Thyroid gland (tissue), 4 donors: Measurements from ENCODE around the gene BMP2K.

Experiments
- POLR2A ChIP-seq, 2 donors: fragments of 450-650 bp; IDR thresholded peaks; one replicate each; pipeline ENCODE4 v1.6.1; 2017; ENCODE audit warnings: antibody characterized with exemption in 2 of 2, mild to moderate bottlenecking in 2 of 2, moderate library complexity in 1 of 2
- TF ChIP-seq, protein P1 (sequence below), 6 experiments: fragments of 200-600 bp in 3 of 6; fragments of 450-650 bp in 3 of 6; sonication (generic) in 3 of 6; IDR thresholded peaks; one replicate each; pipeline ENCODE4 v1.5.1; 2016 to 2019; ENCODE audit warnings: antibody characterized with exemption in 6 of 6, mild to moderate bottlenecking in 2 of 6, inconsistent platforms in 1 of 6, moderate library complexity in 1 of 6

DNA sequence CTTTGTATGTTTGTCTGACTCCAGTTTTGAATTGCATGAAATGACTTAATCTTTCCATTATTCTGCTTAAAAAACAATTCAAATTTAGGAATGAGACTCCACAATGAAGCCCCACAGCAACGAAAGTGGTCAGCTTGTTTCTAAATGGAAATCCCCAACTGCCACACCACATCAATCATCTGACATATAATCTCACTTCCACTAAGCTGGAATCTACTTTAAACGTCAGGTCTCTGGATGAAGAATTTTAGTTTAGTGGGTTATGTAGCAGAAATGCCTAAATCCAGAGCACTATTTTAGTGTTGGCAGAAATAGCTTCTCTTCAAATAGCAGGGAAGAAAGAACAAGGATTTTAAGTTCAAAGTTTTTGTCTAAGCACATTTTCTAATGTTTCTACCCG lies 1.7 kb upstream of the BMP2K start:
- TF ChIP-seq, protein P1, sequence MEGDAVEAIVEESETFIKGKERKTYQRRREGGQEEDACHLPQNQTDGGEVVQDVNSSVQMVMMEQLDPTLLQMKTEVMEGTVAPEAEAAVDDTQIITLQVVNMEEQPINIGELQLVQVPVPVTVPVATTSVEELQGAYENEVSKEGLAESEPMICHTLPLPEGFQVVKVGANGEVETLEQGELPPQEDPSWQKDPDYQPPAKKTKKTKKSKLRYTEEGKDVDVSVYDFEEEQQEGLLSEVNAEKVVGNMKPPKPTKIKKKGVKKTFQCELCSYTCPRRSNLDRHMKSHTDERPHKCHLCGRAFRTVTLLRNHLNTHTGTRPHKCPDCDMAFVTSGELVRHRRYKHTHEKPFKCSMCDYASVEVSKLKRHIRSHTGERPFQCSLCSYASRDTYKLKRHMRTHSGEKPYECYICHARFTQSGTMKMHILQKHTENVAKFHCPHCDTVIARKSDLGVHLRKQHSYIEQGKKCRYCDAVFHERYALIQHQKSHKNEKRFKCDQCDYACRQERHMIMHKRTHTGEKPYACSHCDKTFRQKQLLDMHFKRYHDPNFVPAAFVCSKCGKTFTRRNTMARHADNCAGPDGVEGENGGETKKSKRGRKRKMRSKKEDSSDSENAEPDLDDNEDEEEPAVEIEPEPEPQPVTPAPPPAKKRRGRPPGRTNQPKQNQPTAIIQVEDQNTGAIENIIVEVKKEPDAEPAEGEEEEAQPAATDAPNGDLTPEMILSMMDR (IDR thresholded peaks at IDR 0.05): no peak
- TF ChIP-seq POLR2A (IDR thresholded peaks at IDR 0.05): no peak
